ENCODE results near the gene FLOT1.
"Not testable (repeated sequence)": the region's sequence is repeated elsewhere in the genome, so short reads cannot be mapped to it uniquely, and the experiment has no call there.

DNA sequence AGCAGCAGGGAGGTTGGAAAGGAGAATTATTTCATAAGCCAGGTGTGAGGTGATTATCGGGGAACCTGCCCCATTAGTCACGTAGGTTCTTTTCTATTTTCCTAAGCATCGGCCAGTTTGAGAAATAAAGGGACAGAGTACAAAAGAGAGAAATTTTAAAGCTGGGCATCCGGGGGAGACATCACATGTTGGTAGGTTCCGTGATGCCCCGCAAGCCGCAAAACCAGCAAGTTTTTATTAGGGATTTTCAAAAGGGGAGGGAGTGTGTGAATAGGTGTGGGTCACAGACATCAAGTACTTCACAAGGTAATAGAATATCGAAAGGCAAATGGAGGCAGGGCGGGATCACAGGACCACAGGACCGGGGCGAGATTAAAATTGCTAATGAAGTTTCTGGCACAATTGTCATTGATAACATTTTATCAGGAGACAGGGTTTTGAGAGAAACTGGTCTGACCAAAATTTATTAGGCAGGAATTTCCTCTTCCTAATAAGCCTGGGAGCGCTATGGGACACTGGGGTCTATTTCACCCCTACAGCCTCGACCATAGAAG lies 22.1 kb upstream of the FLOT1 start:
- not testable (repeated sequence) for TF ChIP-seq ATF2 (CRISPR knock-in tag; IDR thresholded peaks at IDR 0.05; ENCODE audit: borderline replicate concordance, low read depth); CREB1 (CRISPR knock-in tag; IDR thresholded peaks at IDR 0.05); KAT7 (CRISPR knock-in tag; IDR thresholded peaks at IDR 0.05; ENCODE audit: borderline replicate concordance); CREM (CRISPR knock-in tag; IDR thresholded peaks at IDR 0.05); OVOL2 (CRISPR knock-in tag; IDR thresholded peaks at IDR 0.05; ENCODE audit: borderline replicate concordance); RELA (CRISPR knock-in tag; IDR thresholded peaks at IDR 0.05; ENCODE audit: borderline replicate concordance)
- TF ChIP-seq, protein P1, sequence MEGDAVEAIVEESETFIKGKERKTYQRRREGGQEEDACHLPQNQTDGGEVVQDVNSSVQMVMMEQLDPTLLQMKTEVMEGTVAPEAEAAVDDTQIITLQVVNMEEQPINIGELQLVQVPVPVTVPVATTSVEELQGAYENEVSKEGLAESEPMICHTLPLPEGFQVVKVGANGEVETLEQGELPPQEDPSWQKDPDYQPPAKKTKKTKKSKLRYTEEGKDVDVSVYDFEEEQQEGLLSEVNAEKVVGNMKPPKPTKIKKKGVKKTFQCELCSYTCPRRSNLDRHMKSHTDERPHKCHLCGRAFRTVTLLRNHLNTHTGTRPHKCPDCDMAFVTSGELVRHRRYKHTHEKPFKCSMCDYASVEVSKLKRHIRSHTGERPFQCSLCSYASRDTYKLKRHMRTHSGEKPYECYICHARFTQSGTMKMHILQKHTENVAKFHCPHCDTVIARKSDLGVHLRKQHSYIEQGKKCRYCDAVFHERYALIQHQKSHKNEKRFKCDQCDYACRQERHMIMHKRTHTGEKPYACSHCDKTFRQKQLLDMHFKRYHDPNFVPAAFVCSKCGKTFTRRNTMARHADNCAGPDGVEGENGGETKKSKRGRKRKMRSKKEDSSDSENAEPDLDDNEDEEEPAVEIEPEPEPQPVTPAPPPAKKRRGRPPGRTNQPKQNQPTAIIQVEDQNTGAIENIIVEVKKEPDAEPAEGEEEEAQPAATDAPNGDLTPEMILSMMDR (IDR thresholded peaks at IDR 0.05): not testable (repeated sequence)
- TF ChIP-seq, protein P2, sequence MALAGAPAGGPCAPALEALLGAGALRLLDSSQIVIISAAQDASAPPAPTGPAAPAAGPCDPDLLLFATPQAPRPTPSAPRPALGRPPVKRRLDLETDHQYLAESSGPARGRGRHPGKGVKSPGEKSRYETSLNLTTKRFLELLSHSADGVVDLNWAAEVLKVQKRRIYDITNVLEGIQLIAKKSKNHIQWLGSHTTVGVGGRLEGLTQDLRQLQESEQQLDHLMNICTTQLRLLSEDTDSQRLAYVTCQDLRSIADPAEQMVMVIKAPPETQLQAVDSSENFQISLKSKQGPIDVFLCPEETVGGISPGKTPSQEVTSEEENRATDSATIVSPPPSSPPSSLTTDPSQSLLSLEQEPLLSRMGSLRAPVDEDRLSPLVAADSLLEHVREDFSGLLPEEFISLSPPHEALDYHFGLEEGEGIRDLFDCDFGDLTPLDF (CRISPR knock-in tag; IDR thresholded peaks at IDR 0.05): not testable (repeated sequence)

Measured in WTC11 (cell line).